GM18907 (cell line): ENCODE measurements around the gene FNTB.
A peak's percentile ranks its signal among the peaks of the same experiment; 100 is the strongest.
"Not testable (repeated sequence)": the region's sequence is repeated elsewhere in the genome, so short reads cannot be mapped to it uniquely, and the experiment has no call there.

Experiments
- ATAC-seq: cut with Tn5 transposase; IDR thresholded peaks from one replicate; pipeline ENCODE4 v1.9.1; 2021; ENCODE audit warnings: mild to moderate bottlenecking, moderate library complexity; ENCODE audit not compliant: unreplicated experiment

The FNTB gene

GRCh38 chr14:65011538-65011937 is 24.8 kb downstream of the FNTB start:
- ATAC-seq: no peak

GRCh38 chr14:65012353-65012752 is 25.7 kb downstream of the FNTB start:
- ATAC-seq: no peak

- no peak for ATAC-seq
Observed at GRCh38 chr14:65015391-65015790, 28.7 kb downstream of the FNTB start.

GRCh38 chr14:65016471-65016870 is 29.8 kb downstream of the FNTB start:
- ATAC-seq: no peak

GRCh38 chr14:65019944-65020566 is 33.4 kb downstream of the FNTB start:
- peak; percentile 52 for ATAC-seq

- no peak for ATAC-seq
Observed at GRCh38 chr14:65024957-65025356, 38.3 kb downstream of the FNTB start.

GRCh38 chr14:65025818-65026217 is 39.1 kb downstream of the FNTB start:
- ATAC-seq: no peak

GRCh38 chr14:65026526-65026925 is 39.8 kb downstream of the FNTB start:
- no peak for ATAC-seq

- no peak for ATAC-seq
Observed at GRCh38 chr14:65027127-65027799, 40.6 kb downstream of the FNTB start.

- no peak for ATAC-seq
Observed at GRCh38 chr14:65028937-65029336, 42.2 kb downstream of the FNTB start.

- not testable (repeated sequence) for ATAC-seq
Observed at GRCh38 chr14:65031321-65031720, 44.6 kb downstream of the FNTB start.

- ATAC-seq: no peak
Observed at GRCh38 chr14:65032319-65032718, 45.6 kb downstream of the FNTB start.

GRCh38 chr14:65033181-65033580 is 46.5 kb downstream of the FNTB start:
- no peak for ATAC-seq

- no peak for ATAC-seq
Observed at GRCh38 chr14:65034021-65034420, 47.3 kb downstream of the FNTB start.

- ATAC-seq: no peak
Observed at GRCh38 chr14:65035049-65035448, 48.4 kb downstream of the FNTB start.

- ATAC-seq: no peak
Observed at GRCh38 chr14:65038966-65039365, 52.3 kb downstream of the FNTB start.

- no peak for ATAC-seq
Observed at GRCh38 chr14:65040666-65041433, 54.2 kb downstream of the FNTB start.

GRCh38 chr14:65041434-65041915 is 54.8 kb downstream of the FNTB start:
- no peak for ATAC-seq

GRCh38 chr14:65042296-65042695 is 55.6 kb downstream of the FNTB start:
- ATAC-seq: no peak

- no peak for ATAC-seq
Observed at GRCh38 chr14:65042731-65043372, 56.2 kb downstream of the FNTB start.

- ATAC-seq: no peak
Observed at GRCh38 chr14:65043893-65044595, 57.3 kb downstream of the FNTB start.
